MCF 10A (cell line): Measurements from ENCODE around the gene CDK15. TPM values are rescaled to one million over a fixed set of nuclear protein-coding genes. Genes with fewer than 3 reads are reported as not detected.

Source experiments
- BruUV-seq: library from RNA; stranded (reverse); fragments of 400-500 nt; replicated peaks from 2 replicates; lab custom pipeline; 2021; lab: Mats Ljungman, UMichigan
- CTCF ChIA-PET: fragments of 300-600 bp; sonication (Branson Sonifier 250); formaldehyde crosslinking; extraction: SDS; loops from one replicate; lab custom pipeline; 2021; ENCODE audit warnings: antibody characterized with exemption, inconsistent platforms; lab: Yijun Ruan, JAX
- POLR2A ChIA-PET: fragments of 300-600, 350-650 bp; sonication (Branson Sonifier 250); formaldehyde crosslinking; extraction: SDS; loops from one replicate; lab custom pipeline; 2020; ENCODE audit warnings: antibody characterized with exemption, inconsistent platforms; lab: Yijun Ruan, JAX
- DNase-seq: peaks from one replicate; pipeline ENCODE4 v3.0.0-alpha.2; 2018; ENCODE audit not compliant: unreplicated experiment
- H3K27ac Mint-ChIP-seq: one replicate; pipeline ENCODE4 v1.8.0; 2022; ENCODE audit warnings: mild to moderate bottlenecking, low read depth, mixed read lengths; ENCODE audit not compliant: unreplicated experiment
- H3K27me3 Mint-ChIP-seq: one replicate; pipeline ENCODE4 v1.8.0; 2022; ENCODE audit warnings: mixed read lengths; ENCODE audit not compliant: insufficient read depth, unreplicated experiment
- H3K36me3 Mint-ChIP-seq: one replicate; pipeline ENCODE4 v1.8.0; 2022; ENCODE audit warnings: mild to moderate bottlenecking, moderate library complexity, mixed read lengths; ENCODE audit not compliant: insufficient read depth, unreplicated experiment
- H3K4me1 Mint-ChIP-seq: one replicate; pipeline ENCODE4 v1.8.0; 2022; ENCODE audit warnings: mixed read lengths; ENCODE audit not compliant: insufficient read depth, unreplicated experiment
- H3K4me3 Mint-ChIP-seq: one replicate; pipeline ENCODE4 v1.8.0; 2022; ENCODE audit warnings: mild to moderate bottlenecking, moderate library complexity, mixed read lengths; ENCODE audit not compliant: unreplicated experiment
- H3K9me3 Mint-ChIP-seq: one replicate; pipeline ENCODE4 v1.8.0; 2022; ENCODE audit warnings: mixed read lengths; ENCODE audit not compliant: unreplicated experiment
- CTCF ChIP-seq: fragments of 200-600 bp; IDR thresholded peaks from one replicate; pipeline ENCODE4 v1.8.0; 2022; ENCODE audit warnings: antibody characterized with exemption, mild to moderate bottlenecking; ENCODE audit not compliant: unreplicated experiment
- intact Hi-C: fragments of 100-400 bp; cut with micrococcal nuclease; formaldehyde crosslinking; loops from 2 replicates; pipeline ENCODE4 v1.14.1; 2022
- total RNA-seq: library from RNA; stranded (reverse); gene quantifications from 2 replicates; pipeline ENCODE4 v1.2.3, GENCODE V29; 2022

CDK15 gene
- total RNA-seq, 1 experiment from 2014 or later: not detected

DNA sequence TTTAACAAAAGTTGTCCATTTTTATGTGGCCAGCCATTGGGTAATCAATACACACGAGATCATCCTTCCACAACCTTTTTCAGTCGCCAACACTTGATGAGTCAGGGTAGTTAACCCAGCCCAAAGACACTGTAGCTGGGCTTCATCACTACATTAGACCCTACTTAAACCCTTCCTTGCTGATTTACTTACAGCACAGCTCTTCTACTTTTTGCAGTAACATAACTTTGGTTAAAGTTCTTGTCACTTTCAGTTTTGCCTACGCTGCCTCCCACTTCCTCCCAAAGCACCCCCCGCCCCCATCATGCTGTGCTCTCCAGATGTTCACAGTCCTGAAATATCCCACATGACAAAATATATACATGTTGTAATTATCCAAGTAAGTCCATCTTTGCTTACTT, 103.6 kb downstream of the CDK15 start:
- ChIA-PET POLR2A (no interaction called here), CTCF (interaction anchor here (0.6 to 0.9 kb wide), 2 partner anchors 49 to 126 kb away, joined by 3 to 6 read pairs; no protein-coding TSS in a partner anchor)
- H3K36me3 Mint-ChIP-seq: no peaks in the 10 kb centered on the region
- DNase-seq: no peak
- H3K27me3 Mint-ChIP-seq: peaks cover 10% of the 10 kb centered on the region
- peaks cover 9% of the 10 kb centered on the region for H3K4me1 Mint-ChIP-seq
- intact Hi-C loops: no loop called here
- H3K27ac Mint-ChIP-seq: no peak overlapping the region
- no peak for TF ChIP-seq CTCF
- H3K4me3 Mint-ChIP-seq: no peak overlapping the region
- no peaks in the 10 kb centered on the region for H3K9me3 Mint-ChIP-seq
- no TSS peak for BruUV-seq

DNA sequence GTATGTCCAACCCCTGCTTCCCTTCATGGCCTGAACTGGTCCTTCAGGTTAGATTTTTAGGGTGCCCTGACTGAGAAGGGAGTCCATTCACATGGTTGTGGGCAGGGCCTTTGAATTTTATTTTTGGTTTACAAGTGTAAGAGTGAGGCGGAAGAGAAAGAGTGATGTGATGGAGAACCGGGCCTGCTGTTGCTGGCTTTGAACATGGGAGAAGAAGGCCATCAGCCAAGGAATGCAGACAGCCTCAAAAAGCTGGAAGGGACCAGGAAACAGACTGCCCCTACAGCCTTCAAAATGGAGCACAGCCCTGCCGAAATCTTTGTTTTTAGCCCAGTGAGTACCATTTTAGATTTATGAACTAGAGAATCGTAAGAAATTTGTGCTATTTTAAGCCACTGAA, 105.0 kb downstream of the CDK15 start:
- no peak for DNase-seq
- POLR2A ChIA-PET: no interaction called here
- intact Hi-C loops: no loop called here
- peaks cover 9% of the 10 kb centered on the region for H3K4me1 Mint-ChIP-seq
- no peaks in the 10 kb centered on the region for H3K27me3 Mint-ChIP-seq
- TF ChIP-seq CTCF: no peak
- H3K27ac Mint-ChIP-seq: peak overlapping the region; percentile 57
- BruUV-seq: no TSS peak
- no peaks in the 10 kb centered on the region for H3K36me3 Mint-ChIP-seq
- H3K4me3 Mint-ChIP-seq: no peak overlapping the region
- H3K9me3 Mint-ChIP-seq: no peaks in the 10 kb centered on the region
- CTCF ChIA-PET: no interaction called here

GRCh38 chr2:201913201-201913600, 106.9 kb downstream of the CDK15 start:
- H3K4me3 Mint-ChIP-seq: no peak overlapping the region
- ChIA-PET POLR2A (no interaction called here), CTCF (interaction anchor here (0.7 kb wide), 2 partner anchors 53 to 56 kb away, joined by 3 to 4 read pairs; no protein-coding TSS in a partner anchor)
- no peaks in the 10 kb centered on the region for H3K9me3 Mint-ChIP-seq
- no peak for DNase-seq
- H3K27ac Mint-ChIP-seq: no peak overlapping the region
- intact Hi-C loops: no loop called here
- H3K27me3 Mint-ChIP-seq: no peaks in the 10 kb centered on the region
- H3K36me3 Mint-ChIP-seq: no peaks in the 10 kb centered on the region
- H3K4me1 Mint-ChIP-seq: peaks cover 9% of the 10 kb centered on the region
- TF ChIP-seq CTCF: no peak
- no TSS peak for BruUV-seq

- no TSS peak for BruUV-seq
- Mint-ChIP-seq H3K36me3 (no peaks in the 10 kb centered on the region), H3K27me3 (no peaks in the 10 kb centered on the region), H3K27ac (no peak overlapping the region), H3K9me3 (no peaks in the 10 kb centered on the region), H3K4me3 (no peak overlapping the region), H3K4me1 (no peaks in the 10 kb centered on the region)
- ChIA-PET CTCF (interaction anchor here (0.5 kb wide), 1 partner anchor 279 kb away, joined by 3 read pairs; no protein-coding TSS in a partner anchor), POLR2A (no interaction called here)
- no peak for TF ChIP-seq CTCF
- DNase-seq: no peak
- intact Hi-C loops: no loop called here
Observed at GRCh38 chr2:201915446-201915845, 109.1 kb downstream of the CDK15 start.
